GM10266 (cell line): Measurements from ENCODE around the gene BRD7.

Experiments
- DNase-seq: peaks from one replicate; pipeline ENCODE4 v3.0.0; 2012; ENCODE audit errors: extremely low spot score
- TF ChIP-seq, protein P1 (sequence below): IDR thresholded peaks from 2 replicates; pipeline ENCODE4 v1.5.1; 2012; ENCODE audit warnings: mild to moderate bottlenecking, low read depth; ENCODE audit not compliant: control insufficient read depth, insufficient read depth; ENCODE audit errors: missing control alignments

BRD7 gene

GRCh38 chr16:50402298-50402895, 33.6 kb upstream of the BRD7 start:
- TF ChIP-seq, protein P1, sequence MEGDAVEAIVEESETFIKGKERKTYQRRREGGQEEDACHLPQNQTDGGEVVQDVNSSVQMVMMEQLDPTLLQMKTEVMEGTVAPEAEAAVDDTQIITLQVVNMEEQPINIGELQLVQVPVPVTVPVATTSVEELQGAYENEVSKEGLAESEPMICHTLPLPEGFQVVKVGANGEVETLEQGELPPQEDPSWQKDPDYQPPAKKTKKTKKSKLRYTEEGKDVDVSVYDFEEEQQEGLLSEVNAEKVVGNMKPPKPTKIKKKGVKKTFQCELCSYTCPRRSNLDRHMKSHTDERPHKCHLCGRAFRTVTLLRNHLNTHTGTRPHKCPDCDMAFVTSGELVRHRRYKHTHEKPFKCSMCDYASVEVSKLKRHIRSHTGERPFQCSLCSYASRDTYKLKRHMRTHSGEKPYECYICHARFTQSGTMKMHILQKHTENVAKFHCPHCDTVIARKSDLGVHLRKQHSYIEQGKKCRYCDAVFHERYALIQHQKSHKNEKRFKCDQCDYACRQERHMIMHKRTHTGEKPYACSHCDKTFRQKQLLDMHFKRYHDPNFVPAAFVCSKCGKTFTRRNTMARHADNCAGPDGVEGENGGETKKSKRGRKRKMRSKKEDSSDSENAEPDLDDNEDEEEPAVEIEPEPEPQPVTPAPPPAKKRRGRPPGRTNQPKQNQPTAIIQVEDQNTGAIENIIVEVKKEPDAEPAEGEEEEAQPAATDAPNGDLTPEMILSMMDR: no peak
- no peak for DNase-seq

DNA sequence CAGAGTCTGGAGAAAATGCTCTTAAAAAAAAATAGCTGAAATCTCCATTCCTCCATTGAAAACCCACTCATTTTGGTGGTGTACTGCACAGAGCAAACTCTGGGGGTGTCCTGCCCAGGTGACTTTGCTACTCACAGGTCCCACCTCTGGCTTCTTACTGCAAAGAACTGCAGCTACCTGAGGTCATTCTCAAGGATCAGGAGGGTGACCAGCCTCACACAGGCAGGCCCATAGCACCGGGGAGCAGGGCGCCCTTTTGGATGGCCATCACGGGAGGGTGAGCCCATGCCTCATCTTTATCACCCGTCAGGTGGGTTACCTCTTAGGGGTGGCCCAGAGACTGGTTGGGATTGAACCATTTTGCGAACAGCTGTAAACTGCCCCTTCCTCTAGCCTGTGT, 32.6 kb upstream of the BRD7 start:
- no peak for DNase-seq
- TF ChIP-seq, protein P1: no peak

GRCh38 chr16:50400967-50401348, 32.2 kb upstream of the BRD7 start:
- no peak for DNase-seq

GRCh38 chr16:50400312-50400966, 31.7 kb upstream of the BRD7 start:
- peak; percentile 5 for DNase-seq
- TF ChIP-seq, protein P1: no peak

More at GRCh38 chr16:50400967-50401348, 32.2 kb upstream of the BRD7 start:
- TF ChIP-seq, protein P1: no peak

DNA sequence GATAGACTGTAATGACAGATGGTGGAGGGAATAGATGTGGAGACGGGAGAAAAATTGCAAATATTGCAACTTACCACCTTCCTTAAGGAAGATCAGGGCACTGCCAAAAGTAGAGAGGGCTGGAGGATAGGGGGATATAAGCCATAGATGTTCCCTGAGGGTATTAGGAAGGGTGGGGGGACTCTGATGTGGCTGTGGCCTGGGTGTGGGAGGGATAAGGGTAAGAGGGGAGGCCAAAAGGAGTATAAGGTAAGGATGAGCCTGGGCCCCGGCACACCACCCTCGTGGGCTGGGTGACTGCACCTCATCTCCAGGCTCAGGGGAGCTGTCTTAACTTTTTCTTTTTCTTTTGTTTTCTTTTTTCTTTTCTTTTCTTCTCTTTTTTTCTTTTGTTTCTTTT, 30.6 kb upstream of the BRD7 start:
- TF ChIP-seq, protein P1: no peak
- DNase-seq: no peak

GRCh38 chr16:50398336-50398735, 29.5 kb upstream of the BRD7 start:
- DNase-seq: no peak
- TF ChIP-seq, protein P1: no peak
